ENCODE measurements around the gene CDH4. TPM values are rescaled to one million over a fixed set of nuclear protein-coding genes. Genes with fewer than 3 reads are reported as not detected.

CDH4 gene
- total RNA-seq, 1 experiment from 2014 or later, result not detected

- Histone ChIP-seq H3K4me3 (ENCODE audit: low read depth, low read length) (no peak overlapping the region), H3K4me1 (no peaks in the 10 kb centered on the region), H3K36me3 (ENCODE audit: control insufficient read depth, insufficient read depth, low read length) (no peaks in the 10 kb centered on the region), H3K27me3 (replicated peaks; ENCODE audit: control insufficient read depth, insufficient read depth, low read length) (peaks cover 3% of the 10 kb centered on the region; the same call in 1 of the 2 replicates), H3K9me3 (peaks cover 13% of the 10 kb centered on the region; the same call in 1 of the 2 replicates)
- Mint-ChIP-seq H3K4me1 (ENCODE audit: low read depth, unreplicated experiment) (no peaks in the 10 kb centered on the region), H3K36me3 (ENCODE audit: insufficient read depth, unreplicated experiment) (no peaks in the 10 kb centered on the region), H3K9me3 (ENCODE audit: unreplicated experiment) (no peaks in the 10 kb centered on the region), H3K27me3 (ENCODE audit: insufficient read depth, unreplicated experiment) (peaks cover 38% of the 10 kb centered on the region), H3K4me3 (ENCODE audit: unreplicated experiment) (no peak overlapping the region), H3K27ac (ENCODE audit: unreplicated experiment) (no peak overlapping the region)
- BruUV-seq (replicated peaks), result no TSS peak
- DNase-seq, result no peak
- no peak for TF ChIP-seq CTCF (IDR thresholded peaks at IDR 0.05; ENCODE audit: insufficient read depth in 1 of 2, low read depth in 1 of 2, low read length in 1 of 2, severe bottlenecking in 1 of 2, unreplicated experiment in 1 of 2)
- ChIA-PET POLR2A (no interaction called here), CTCF (no interaction called here)
- intact Hi-C loops (cut with micrococcal nuclease; ENCODE audit: unreplicated experiment), result loop anchor here (5.0 kb wide), 1 partner anchor 150 kb away; no protein-coding TSS in a partner anchor
Observed at GRCh38 chr20:61871913-61872312, 619.9 kb downstream of the CDH4 start.

- Histone ChIP-seq H3K4me3 (ENCODE audit: low read depth, low read length) (no peak overlapping the region), H3K36me3 (ENCODE audit: control insufficient read depth, insufficient read depth, low read length) (no peaks in the 10 kb centered on the region), H3K9me3 (peaks cover 13% of the 10 kb centered on the region; the same call in 1 of the 2 replicates), H3K4me1 (no peaks in the 10 kb centered on the region), H3K27me3 (replicated peaks; ENCODE audit: control insufficient read depth, insufficient read depth, low read length) (peaks cover 3% of the 10 kb centered on the region; the same call in 1 of the 2 replicates)
- no peak overlapping the region for H3K27ac Mint-ChIP-seq (ENCODE audit: unreplicated experiment)
- intact Hi-C loops (cut with micrococcal nuclease; ENCODE audit: unreplicated experiment), result loop anchor here (5.0 kb wide), 1 partner anchor 150 kb away; no protein-coding TSS in a partner anchor
- H3K36me3 Mint-ChIP-seq (ENCODE audit: insufficient read depth, unreplicated experiment), result no peaks in the 10 kb centered on the region
- no peak overlapping the region for H3K4me3 Mint-ChIP-seq (ENCODE audit: unreplicated experiment)
- BruUV-seq (replicated peaks), result no TSS peak
- no peaks in the 10 kb centered on the region for H3K4me1 Mint-ChIP-seq (ENCODE audit: low read depth, unreplicated experiment)
- H3K9me3 Mint-ChIP-seq (ENCODE audit: unreplicated experiment), result no peaks in the 10 kb centered on the region
- no peak for TF ChIP-seq CTCF (IDR thresholded peaks at IDR 0.05; ENCODE audit: insufficient read depth in 1 of 2, low read depth in 1 of 2, low read length in 1 of 2, severe bottlenecking in 1 of 2, unreplicated experiment in 1 of 2)
- ChIA-PET CTCF (no interaction called here), POLR2A (no interaction called here)
- peaks cover 38% of the 10 kb centered on the region for H3K27me3 Mint-ChIP-seq (ENCODE audit: insufficient read depth, unreplicated experiment)
- DNase-seq, result no peak
Observed at GRCh38 chr20:61872371-61872900, 620.4 kb downstream of the CDH4 start.

DNA sequence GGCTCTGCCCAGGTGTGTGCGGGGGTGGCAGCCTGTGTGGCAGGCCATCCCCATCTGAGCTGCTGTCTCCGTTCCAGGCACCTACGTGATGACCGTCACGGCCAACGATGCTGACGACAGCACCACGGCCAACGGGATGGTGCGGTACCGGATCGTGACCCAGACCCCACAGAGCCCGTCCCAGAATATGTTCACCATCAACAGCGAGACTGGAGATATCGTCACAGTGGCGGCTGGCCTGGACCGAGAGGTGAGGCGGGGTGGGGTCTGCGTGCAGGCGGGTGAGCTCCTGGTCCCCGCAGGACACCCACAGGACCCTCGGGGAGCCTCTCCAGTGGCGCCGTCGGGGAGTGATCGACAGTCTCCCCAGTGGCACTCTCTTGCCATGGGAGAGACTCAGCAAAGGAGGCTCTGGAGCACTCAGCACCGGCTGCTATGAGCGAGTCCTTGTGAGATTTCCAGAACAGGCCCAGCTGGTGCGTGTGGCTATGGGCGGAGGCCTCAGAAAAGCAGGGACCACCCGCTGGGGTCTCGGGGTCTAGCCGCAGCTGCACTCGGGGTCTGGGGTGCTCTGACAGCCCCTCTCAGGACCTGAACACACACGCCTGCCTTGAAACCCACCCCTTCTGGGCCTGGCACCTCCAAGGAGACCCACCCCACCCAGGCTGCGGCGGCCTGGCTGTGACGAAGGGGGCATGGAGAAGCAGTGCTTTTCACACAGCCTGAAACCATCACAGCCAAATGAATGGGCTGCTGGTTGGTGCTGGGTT lies 621.8 kb downstream of the CDH4 start:
- DNase-seq, result no peak
- Mint-ChIP-seq H3K4me1 (ENCODE audit: low read depth, unreplicated experiment) (no peaks in the 10 kb centered on the region), H3K27ac (ENCODE audit: unreplicated experiment) (no peak overlapping the region), H3K36me3 (ENCODE audit: insufficient read depth, unreplicated experiment) (no peaks in the 10 kb centered on the region), H3K9me3 (ENCODE audit: unreplicated experiment) (no peaks in the 10 kb centered on the region), H3K4me3 (ENCODE audit: unreplicated experiment) (no peak overlapping the region), H3K27me3 (ENCODE audit: insufficient read depth, unreplicated experiment) (peaks cover 39% of the 10 kb centered on the region)
- intact Hi-C loops (cut with micrococcal nuclease; ENCODE audit: unreplicated experiment), result loop anchor here (5.0 kb wide), 1 partner anchor 152 kb away; no protein-coding TSS in a partner anchor
- no peak for TF ChIP-seq CTCF (IDR thresholded peaks at IDR 0.05; ENCODE audit: insufficient read depth in 1 of 2, low read depth in 1 of 2, low read length in 1 of 2, severe bottlenecking in 1 of 2, unreplicated experiment in 1 of 2)
- H3K27me3 ChIP-seq (replicated peaks; ENCODE audit: control insufficient read depth, insufficient read depth, low read length), result peaks cover 5% of the 10 kb centered on the region
- no peak overlapping the region for H3K4me3 ChIP-seq (ENCODE audit: low read depth, low read length)
- ChIA-PET POLR2A (no interaction called here), CTCF (interaction anchor here (0.6 kb wide), 1 partner anchor 56 kb away, joined by 6 read pairs; no protein-coding TSS in a partner anchor)
- H3K4me1 ChIP-seq, result no peaks in the 10 kb centered on the region
- H3K36me3 ChIP-seq (ENCODE audit: control insufficient read depth, insufficient read depth, low read length), result no peaks in the 10 kb centered on the region
- H3K9me3 ChIP-seq, result peaks cover 13% of the 10 kb centered on the region; the same call in 1 of the 2 replicates
- BruUV-seq (replicated peaks), result no TSS peak
